Astrocyte (in vitro differentiated cells and primary cell): ENCODE data around the gene ZNF862. TPM values are rescaled to one million over a fixed set of nuclear protein-coding genes. Genes with fewer than 3 reads are reported as not detected.

Experiments used
- DNase-seq: peaks from one replicate; pipeline ENCODE4 v3.0.0-alpha.2; 2010; ENCODE audit warnings: low read depth
- FAIRE-seq: peaks from 2 replicates; lab custom pipeline; 2011; peaks lifted over from hg19 to GRCh38; lab: Jason Lieb, UNC
- H2AFZ ChIP-seq: 2 replicates; pipeline ENCODE4 v1.6.0; 2012; ENCODE audit warnings: low read depth, low read length, inconsistent platforms
- H3K27ac ChIP-seq: 2 replicates; pipeline ENCODE4 v1.5.1; 2011; ENCODE audit warnings: low read depth, low read length, inconsistent platforms
- H3K27me3 ChIP-seq: 2 replicates; pipeline ENCODE4 v1.6.0; 2011; ENCODE audit warnings: low read length, inconsistent platforms; ENCODE audit not compliant: insufficient read depth
- H3K36me3 ChIP-seq: 2 replicates; pipeline ENCODE4 v1.5.1; 2011; ENCODE audit warnings: low read length, inconsistent platforms; ENCODE audit not compliant: insufficient read depth
- H3K4me1 ChIP-seq: 2 replicates; pipeline ENCODE4 v1.5.1; 2011; ENCODE audit warnings: low read length, inconsistent platforms; ENCODE audit not compliant: insufficient read depth
- H3K4me2 ChIP-seq: 2 replicates; pipeline ENCODE4 v1.6.0; 2012; ENCODE audit warnings: low read length, inconsistent platforms
- H3K4me3 ChIP-seq: 2 replicates; pipeline ENCODE4 v1.5.1; 2011; ENCODE audit warnings: low read depth, mild to moderate bottlenecking, low read length, inconsistent platforms; ENCODE audit not compliant: insufficient read depth
- H3K79me2 ChIP-seq: 2 replicates; pipeline ENCODE4 v1.6.0; 2012; ENCODE audit warnings: mild to moderate bottlenecking, low read length, inconsistent platforms; ENCODE audit not compliant: insufficient read depth
- H3K9ac ChIP-seq: 2 replicates; pipeline ENCODE4 v1.6.0; 2012; ENCODE audit warnings: mild to moderate bottlenecking, low read length, inconsistent platforms
- H3K9me3 ChIP-seq: 2 replicates; pipeline ENCODE4 v1.5.1; 2012; ENCODE audit warnings: low read depth, mild to moderate bottlenecking, low read length, inconsistent platforms; ENCODE audit not compliant: insufficient read depth
- H4K20me1 ChIP-seq: 2 replicates; pipeline ENCODE4 v1.6.0; 2012; ENCODE audit warnings: low read length, inconsistent platforms; ENCODE audit not compliant: insufficient read depth
- H3K27ac Mint-ChIP-seq: one replicate; pipeline ENCODE4 v1.8.0; 2021; ENCODE audit warnings: mild to moderate bottlenecking, mixed read lengths; ENCODE audit not compliant: unreplicated experiment
- H3K27me3 Mint-ChIP-seq: one replicate; pipeline ENCODE4 v1.8.0; 2021; ENCODE audit warnings: low read depth, mixed read lengths; ENCODE audit not compliant: unreplicated experiment
- H3K36me3 Mint-ChIP-seq: one replicate; pipeline ENCODE4 v1.8.0; 2021; ENCODE audit warnings: low read depth, mixed read lengths; ENCODE audit not compliant: unreplicated experiment
- H3K4me1 Mint-ChIP-seq: one replicate; pipeline ENCODE4 v1.8.0; 2021; ENCODE audit warnings: low read depth, mixed read lengths; ENCODE audit not compliant: unreplicated experiment
- H3K4me3 Mint-ChIP-seq: one replicate; pipeline ENCODE4 v1.8.0; 2021; ENCODE audit warnings: mild to moderate bottlenecking, moderate library complexity, mixed read lengths; ENCODE audit not compliant: unreplicated experiment
- H3K9me3 Mint-ChIP-seq: one replicate; pipeline ENCODE4 v1.8.0; 2021; ENCODE audit warnings: mild to moderate bottlenecking, mixed read lengths; ENCODE audit not compliant: unreplicated experiment
- CTCF ChIP-seq: IDR thresholded peaks from 2 replicates; pipeline ENCODE4 v1.5.1; 2011; ENCODE audit warnings: low read depth, mild to moderate bottlenecking, inconsistent platforms, low read length, moderate library complexity; ENCODE audit not compliant: insufficient read depth
- EZH2 ChIP-seq: IDR thresholded peaks from 2 replicates; pipeline ENCODE4 v1.6.1; 2012; ENCODE audit warnings: mild to moderate bottlenecking, low read length, inconsistent platforms; ENCODE audit not compliant: insufficient read depth
- total RNA-seq: library from RNA; stranded (reverse); gene quantifications from 2 replicates; pipeline ENCODE4 v1.2.1, GENCODE V29; 2021

The ZNF862 gene
- total RNA-seq, 1 donor from 2014 or later: 13.2 TPM

- Histone ChIP-seq H3K36me3 (no peaks in the 10 kb centered on the region), H3K9me3 (no peaks in the 10 kb centered on the region), H4K20me1 (no peaks in the 10 kb centered on the region), H3K9ac (no peak overlapping the region), H3K27me3 (no peaks in the 10 kb centered on the region), H3K79me2 (no peaks in the 10 kb centered on the region), H2AFZ (no peak overlapping the region), H3K27ac (no peak overlapping the region), H3K4me2 (no peak overlapping the region), H3K4me3 (no peak overlapping the region), H3K4me1 (no peaks in the 10 kb centered on the region)
- TF ChIP-seq CTCF: no peak
- TF ChIP-seq EZH2: no peak
- Mint-ChIP-seq H3K4me1 (peaks cover 5% of the 10 kb centered on the region), H3K4me3 (no peak overlapping the region), H3K36me3 (peaks cover 12% of the 10 kb centered on the region), H3K27me3 (peaks cover 9% of the 10 kb centered on the region), H3K27ac (no peak overlapping the region), H3K9me3 (no peaks in the 10 kb centered on the region)
- FAIRE-seq (no peak), DNase-seq (peak; percentile 52)
These were observed 28.7 kb downstream of the ZNF862 start for GRCh38 chr7:149866779-149867447.

- H4K20me1 ChIP-seq: no peaks in the 10 kb centered on the region
- Mint-ChIP-seq H3K36me3 (peaks cover 7% of the 10 kb centered on the region), H3K4me1 (peaks cover 5% of the 10 kb centered on the region), H3K27me3 (peaks cover 6% of the 10 kb centered on the region), H3K9me3 (no peaks in the 10 kb centered on the region), H3K4me3 (no peak overlapping the region), H3K27ac (no peak overlapping the region)
- H3K9me3 ChIP-seq: no peaks in the 10 kb centered on the region
- H3K79me2 ChIP-seq: no peaks in the 10 kb centered on the region
- H3K27me3 ChIP-seq: no peaks in the 10 kb centered on the region
- H3K27ac ChIP-seq: no peak overlapping the region
- TF ChIP-seq CTCF (no peak), EZH2 (no peak)
- no peak overlapping the region for H3K4me3 ChIP-seq
- FAIRE-seq (no peak), DNase-seq (no peak)
- no peak overlapping the region for H3K9ac ChIP-seq
- peaks cover 7% of the 10 kb centered on the region for H3K4me1 ChIP-seq
- H3K36me3 ChIP-seq: no peaks in the 10 kb centered on the region
- no peak overlapping the region for H3K4me2 ChIP-seq
- no peak overlapping the region for H2AFZ ChIP-seq
These were observed 29.8 kb downstream of the ZNF862 start for GRCh38 chr7:149867762-149868622.
